GM12891 (cell line): ENCODE data around the gene YES1.

Experiments
- PAX5 ChIP-seq: IDR thresholded peaks from 2 replicates; pipeline ENCODE4 v1.6.1; 2011; ENCODE audit warnings: low read length, moderate library complexity, mild to moderate bottlenecking; ENCODE audit not compliant: insufficient read depth, severe bottlenecking
- POLR2A ChIP-seq: IDR thresholded peaks from 2 replicates; pipeline ENCODE4 v1.6.1; 2011; ENCODE audit warnings: low read depth, low read length, control low read depth
- POLR2AphosphoS5 ChIP-seq: IDR thresholded peaks from 2 replicates; pipeline ENCODE4 v1.6.1; 2011; ENCODE audit warnings: low read depth, low read length, control low read depth
- POU2F2 ChIP-seq: IDR thresholded peaks from 2 replicates; pipeline ENCODE4 v1.6.1; 2011; ENCODE audit warnings: low read depth, mild to moderate bottlenecking, control low read depth, low read length, moderate library complexity
- SPI1 ChIP-seq: IDR thresholded peaks from 2 replicates; pipeline ENCODE4 v1.6.1; 2011; ENCODE audit warnings: low read depth, low read length, control low read depth
- TAF1 ChIP-seq: IDR thresholded peaks from 2 replicates; pipeline ENCODE4 v1.6.1; 2011; ENCODE audit warnings: low read depth, low read length, control low read depth

- TF ChIP-seq POLR2A (no peak), SPI1 (no peak), POLR2AphosphoS5 (no peak), TAF1 (no peak), POU2F2 (no peak), PAX5 (no peak)
Observed at GRCh38 chr18:848062-848861, 36.2 kb upstream of the YES1 start.
